ENCODE measurements around the gene SMIM29. TPM values are rescaled to one million over a fixed set of nuclear protein-coding genes. Genes with fewer than 3 reads are reported as not detected.

SMIM29 gene
- total RNA-seq, 1 donor from 2014 or later, result 15.0 TPM

GRCh38 chr6:34226731-34227586 lies 21.8 kb downstream of the SMIM29 start:
- Mint-ChIP-seq H3K27ac (no peak overlapping the region), H3K4me3 (no peak overlapping the region), H3K9me3 (no peaks in the 10 kb centered on the region), H3K36me3 (ENCODE audit: low read depth) (no peaks in the 10 kb centered on the region), H3K27me3 (ENCODE audit: insufficient read depth) (peaks cover 3% of the 10 kb centered on the region), H3K4me1 (ENCODE audit: low read depth) (peaks cover 31% of the 10 kb centered on the region)
- intact Hi-C loops (cut with micrococcal nuclease), result loop anchor here (10.0 kb wide), 1 partner anchor 442 kb away; the partner anchor contains the start of gene LEMD2
- DNase-seq (ENCODE audit: low spot score), result no peak

GRCh38 chr6:34226066-34226465 lies 22.7 kb downstream of the SMIM29 start:
- peaks cover 3% of the 10 kb centered on the region for H3K27me3 Mint-ChIP-seq (ENCODE audit: insufficient read depth)
- intact Hi-C loops (cut with micrococcal nuclease), result loop anchor here (10.0 kb wide), 1 partner anchor 441 kb away; the partner anchor contains the start of gene LEMD2
- H3K4me1 Mint-ChIP-seq (ENCODE audit: low read depth), result peaks cover 31% of the 10 kb centered on the region
- no peak overlapping the region for H3K27ac Mint-ChIP-seq
- H3K36me3 Mint-ChIP-seq (ENCODE audit: low read depth), result no peaks in the 10 kb centered on the region
- no peaks in the 10 kb centered on the region for H3K9me3 Mint-ChIP-seq
- DNase-seq (ENCODE audit: low spot score), result no peak
- H3K4me3 Mint-ChIP-seq, result no peak overlapping the region

- Mint-ChIP-seq H3K9me3 (no peaks in the 10 kb centered on the region), H3K4me3 (no peak overlapping the region), H3K4me1 (ENCODE audit: low read depth) (peaks cover 31% of the 10 kb centered on the region), H3K36me3 (ENCODE audit: low read depth) (no peaks in the 10 kb centered on the region), H3K27me3 (ENCODE audit: insufficient read depth) (peaks cover 3% of the 10 kb centered on the region), H3K27ac (no peak overlapping the region)
- no peak for DNase-seq (ENCODE audit: low spot score)
- intact Hi-C loops (cut with micrococcal nuclease), result loop anchor here (10.0 kb wide), 1 partner anchor 441 kb away; the partner anchor contains the start of gene LEMD2
These were observed 23.3 kb downstream of the SMIM29 start for GRCh38 chr6:34225551-34225950.

GRCh38 chr6:34223956-34224940 lies 24.6 kb downstream of the SMIM29 start:
- peak; percentile 91 for DNase-seq (ENCODE audit: low spot score)
- Mint-ChIP-seq H3K4me1 (ENCODE audit: low read depth) (peaks cover 28% of the 10 kb centered on the region), H3K27me3 (ENCODE audit: insufficient read depth) (peaks cover 7% of the 10 kb centered on the region), H3K36me3 (ENCODE audit: low read depth) (no peaks in the 10 kb centered on the region), H3K27ac (peak overlapping the region; percentile 76), H3K9me3 (no peaks in the 10 kb centered on the region), H3K4me3 (peak overlapping the region; percentile 64)
- intact Hi-C loops (cut with micrococcal nuclease), result loop anchor here (1.0 to 10.0 kb wide), 4 partner anchors 12 to 439 kb away; partner anchors contain the start of genes HMGA1, LEMD2 and SMIM29

- H3K36me3 Mint-ChIP-seq (ENCODE audit: low read depth), result no peaks in the 10 kb centered on the region
- H3K4me3 Mint-ChIP-seq, result peak overlapping the region; percentile 64
- DNase-seq (ENCODE audit: low spot score), result no peak
- no peaks in the 10 kb centered on the region for H3K9me3 Mint-ChIP-seq
- intact Hi-C loops (cut with micrococcal nuclease), result loop anchor here (5.0 to 10.0 kb wide), 2 partner anchors 304 to 439 kb away; partner anchors contain the start of gene LEMD2
- peaks cover 9% of the 10 kb centered on the region for H3K27me3 Mint-ChIP-seq (ENCODE audit: insufficient read depth)
- H3K4me1 Mint-ChIP-seq (ENCODE audit: low read depth), result peaks cover 31% of the 10 kb centered on the region
- peak overlapping the region; percentile 76 for H3K27ac Mint-ChIP-seq
These were observed 25.3 kb downstream of the SMIM29 start for GRCh38 chr6:34223381-34223955.

- no peaks in the 10 kb centered on the region for H3K36me3 Mint-ChIP-seq (ENCODE audit: low read depth)
- H3K27ac Mint-ChIP-seq, result no peak overlapping the region
- intact Hi-C loops (cut with micrococcal nuclease), result no loop called here
- H3K4me1 Mint-ChIP-seq (ENCODE audit: low read depth), result peaks cover 9% of the 10 kb centered on the region
- no peak overlapping the region for H3K4me3 Mint-ChIP-seq
- no peaks in the 10 kb centered on the region for H3K9me3 Mint-ChIP-seq
- no peak for DNase-seq (ENCODE audit: low spot score)
- H3K27me3 Mint-ChIP-seq (ENCODE audit: insufficient read depth), result peaks cover 8% of the 10 kb centered on the region
These were observed 30.1 kb downstream of the SMIM29 start for GRCh38 chr6:34218691-34219090.

- Mint-ChIP-seq H3K27me3 (ENCODE audit: insufficient read depth) (peaks cover 2% of the 10 kb centered on the region), H3K27ac (no peak overlapping the region), H3K4me3 (no peak overlapping the region), H3K36me3 (ENCODE audit: low read depth) (no peaks in the 10 kb centered on the region), H3K9me3 (no peaks in the 10 kb centered on the region), H3K4me1 (ENCODE audit: low read depth) (peaks cover 6% of the 10 kb centered on the region)
- intact Hi-C loops (cut with micrococcal nuclease), result no loop called here
- no peak for DNase-seq (ENCODE audit: low spot score)
These were observed 35.0 kb downstream of the SMIM29 start for GRCh38 chr6:34213772-34214171.

GRCh38 chr6:34207695-34208443 lies 40.9 kb downstream of the SMIM29 start:
- intact Hi-C loops (cut with micrococcal nuclease), result no loop called here
- DNase-seq (ENCODE audit: low spot score), result no peak
- H3K36me3 Mint-ChIP-seq (ENCODE audit: low read depth), result no peaks in the 10 kb centered on the region
- H3K27me3 Mint-ChIP-seq (ENCODE audit: insufficient read depth), result no peaks in the 10 kb centered on the region
- no peaks in the 10 kb centered on the region for H3K9me3 Mint-ChIP-seq
- peak overlapping the region; percentile 63 for H3K27ac Mint-ChIP-seq
- no peak overlapping the region for H3K4me3 Mint-ChIP-seq
- H3K4me1 Mint-ChIP-seq (ENCODE audit: low read depth), result peaks cover 20% of the 10 kb centered on the region

GRCh38 chr6:34206726-34207125 lies 42.1 kb downstream of the SMIM29 start:
- no peak for DNase-seq (ENCODE audit: low spot score)
- intact Hi-C loops (cut with micrococcal nuclease), result no loop called here
- H3K27ac Mint-ChIP-seq, result no peak overlapping the region
- no peaks in the 10 kb centered on the region for H3K36me3 Mint-ChIP-seq (ENCODE audit: low read depth)
- no peaks in the 10 kb centered on the region for H3K9me3 Mint-ChIP-seq
- no peaks in the 10 kb centered on the region for H3K27me3 Mint-ChIP-seq (ENCODE audit: insufficient read depth)
- no peak overlapping the region for H3K4me3 Mint-ChIP-seq
- peaks cover 20% of the 10 kb centered on the region for H3K4me1 Mint-ChIP-seq (ENCODE audit: low read depth)

- Mint-ChIP-seq H3K4me1 (ENCODE audit: low read depth) (peaks cover 20% of the 10 kb centered on the region), H3K9me3 (no peaks in the 10 kb centered on the region), H3K4me3 (no peak overlapping the region), H3K36me3 (ENCODE audit: low read depth) (no peaks in the 10 kb centered on the region), H3K27ac (no peak overlapping the region), H3K27me3 (ENCODE audit: insufficient read depth) (no peaks in the 10 kb centered on the region)
- no peak for DNase-seq (ENCODE audit: low spot score)
- intact Hi-C loops (cut with micrococcal nuclease), result no loop called here
These were observed 42.9 kb downstream of the SMIM29 start for GRCh38 chr6:34205916-34206315.

- intact Hi-C loops (cut with micrococcal nuclease), result no loop called here
- H3K4me1 Mint-ChIP-seq (ENCODE audit: low read depth), result peaks cover 20% of the 10 kb centered on the region
- H3K36me3 Mint-ChIP-seq (ENCODE audit: low read depth), result no peaks in the 10 kb centered on the region
- no peak overlapping the region for H3K27ac Mint-ChIP-seq
- no peaks in the 10 kb centered on the region for H3K27me3 Mint-ChIP-seq (ENCODE audit: insufficient read depth)
- DNase-seq (ENCODE audit: low spot score), result no peak
- no peak overlapping the region for H3K4me3 Mint-ChIP-seq
- H3K9me3 Mint-ChIP-seq, result no peaks in the 10 kb centered on the region
These were observed 43.3 kb downstream of the SMIM29 start for GRCh38 chr6:34205466-34205865.

GRCh38 chr6:34204693-34205092 lies 44.1 kb downstream of the SMIM29 start:
- intact Hi-C loops (cut with micrococcal nuclease), result no loop called here
- no peak for DNase-seq (ENCODE audit: low spot score)
- H3K36me3 Mint-ChIP-seq (ENCODE audit: low read depth), result no peaks in the 10 kb centered on the region
- peaks cover 20% of the 10 kb centered on the region for H3K4me1 Mint-ChIP-seq (ENCODE audit: low read depth)
- no peaks in the 10 kb centered on the region for H3K27me3 Mint-ChIP-seq (ENCODE audit: insufficient read depth)
- no peak overlapping the region for H3K27ac Mint-ChIP-seq
- no peaks in the 10 kb centered on the region for H3K9me3 Mint-ChIP-seq
- no peak overlapping the region for H3K4me3 Mint-ChIP-seq

Measured in activated T-helper 1 cell treated with anti-CD3 and anti-CD28 coated beads, Interleukin-12 subunit alpha, Interleukin-12 subunit beta, Interleukin-2, Interleukin-4 antibody, amounts not matched to agents 30 ng/mL and 10 ng/mL and 1 ng/mL, durations not matched to agents 14 hours and 24 hours and 36 hours (primary cell).